AG08396 (cell line): ENCODE data around the gene LNX2.
A peak's percentile ranks its signal among the peaks of the same experiment; 100 is the strongest.

ENCODE experiments used
- DNase-seq: peaks from one replicate; pipeline ENCODE4 v3.0.0; 2012; ENCODE audit warnings: low spot score, mixed read lengths

LNX2 gene

GRCh38 chr13:27559719-27560118, 60.6 kb downstream of the LNX2 start:
- no peak for DNase-seq

DNA sequence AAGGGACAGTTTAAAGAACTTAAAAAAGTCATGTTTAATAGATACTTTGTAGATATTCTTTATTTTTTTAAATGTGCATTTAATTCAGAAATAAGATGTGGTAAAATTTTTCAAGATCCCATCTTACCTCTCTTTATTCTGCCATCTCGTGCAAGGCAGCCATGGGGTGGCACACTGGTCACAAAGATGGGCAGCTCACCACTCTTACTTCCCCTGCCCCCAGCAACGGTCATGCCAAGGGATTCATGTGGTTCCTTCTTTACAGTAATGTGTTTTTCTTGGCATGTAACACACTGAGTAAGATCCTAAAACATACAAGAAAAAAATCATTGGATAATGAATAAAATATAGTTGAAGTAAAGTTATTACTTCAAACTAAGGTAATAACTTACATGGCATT, 64.2 kb downstream of the LNX2 start:
- DNase-seq: peak; percentile 19

DNA sequence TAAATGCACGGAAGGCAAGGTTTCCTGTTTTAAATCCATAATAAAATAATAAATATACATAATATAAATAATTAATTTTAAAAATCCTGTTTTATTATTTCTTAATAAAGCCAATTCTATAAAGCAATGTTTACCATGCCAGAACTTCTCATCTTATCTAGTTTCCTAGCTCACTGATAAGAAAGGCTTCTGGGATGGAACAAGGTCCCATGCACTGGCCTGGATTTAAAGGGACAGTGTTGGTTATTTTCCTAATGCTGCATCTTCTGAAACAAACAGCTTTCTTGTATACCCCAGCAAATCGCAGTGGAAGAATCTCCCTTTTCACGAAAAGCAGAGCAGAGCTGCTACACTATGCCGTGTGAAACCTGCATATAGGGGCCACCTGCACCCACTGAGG, 68.8 kb downstream of the LNX2 start:
- no peak for DNase-seq

DNA sequence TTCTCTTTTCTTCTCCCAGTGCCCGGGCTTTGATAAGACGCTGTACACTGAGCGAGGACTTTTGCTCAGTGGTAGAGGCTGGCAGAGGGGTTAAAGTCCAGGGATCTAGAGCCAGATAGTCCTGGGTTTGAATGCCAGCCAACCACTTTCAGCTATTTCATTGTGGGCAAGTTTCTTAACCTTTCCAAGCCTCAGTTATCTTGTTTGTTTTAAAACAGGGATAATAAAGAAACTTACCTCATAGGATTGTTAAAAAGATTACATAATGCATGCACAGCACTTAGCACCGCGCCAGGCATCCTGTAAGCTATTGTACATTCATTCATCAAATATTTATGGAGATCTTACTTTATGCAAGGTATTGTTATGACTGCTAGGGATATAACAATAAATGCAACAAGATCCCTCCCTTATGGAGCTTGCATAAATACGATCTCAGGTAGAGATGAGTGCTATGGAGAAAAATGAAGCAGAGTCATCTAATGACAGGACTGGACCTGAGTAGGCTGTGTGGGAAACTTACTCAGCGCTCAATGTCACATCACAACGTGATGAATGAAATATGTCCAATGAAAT, 70.8 kb downstream of the LNX2 start:
- DNase-seq: no peak

- no peak for DNase-seq
Measured at GRCh38 chr13:27542220-27542619, 78.1 kb downstream of the LNX2 start.

- DNase-seq: no peak
Measured at GRCh38 chr13:27541386-27541785, 78.9 kb downstream of the LNX2 start.

DNA sequence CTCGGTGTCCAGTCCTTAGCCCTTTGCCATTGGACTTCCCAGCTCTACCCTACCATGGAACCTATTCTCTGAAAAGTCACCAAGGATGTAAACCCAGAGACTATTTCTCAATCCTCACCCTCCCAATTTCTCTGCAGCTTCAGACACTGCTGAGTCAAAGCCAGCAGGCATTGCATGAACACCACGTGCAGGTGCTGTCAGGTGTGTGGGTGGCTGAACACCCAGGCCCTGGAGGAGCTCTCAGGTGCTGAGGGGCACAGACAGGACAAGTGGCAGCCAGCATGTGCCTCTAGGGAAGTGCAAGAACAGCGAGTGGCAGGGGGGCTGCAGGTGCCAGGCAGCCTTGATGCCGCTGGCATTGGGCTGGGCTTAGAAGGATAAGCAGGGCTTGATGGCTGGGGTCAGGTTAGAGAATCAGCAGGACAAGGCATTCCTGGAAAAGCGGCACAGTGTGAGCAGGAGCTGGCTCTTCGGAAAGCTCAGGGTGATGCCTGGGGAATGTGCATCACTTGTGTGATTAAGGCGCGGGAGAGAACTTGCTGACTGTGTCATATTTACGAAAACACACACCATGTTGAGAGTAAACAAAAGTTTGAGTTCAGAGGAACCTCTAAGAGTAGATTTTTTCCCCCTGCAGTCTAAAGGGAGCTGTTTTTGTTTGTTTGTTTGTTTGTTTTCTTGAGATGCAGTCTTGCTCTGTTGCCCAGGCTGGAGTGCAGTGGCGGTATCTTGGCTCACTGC, 83.8 kb downstream of the LNX2 start:
- no peak for DNase-seq

GRCh38 chr13:27535546-27535945, 84.8 kb downstream of the LNX2 start:
- DNase-seq: no peak

DNA sequence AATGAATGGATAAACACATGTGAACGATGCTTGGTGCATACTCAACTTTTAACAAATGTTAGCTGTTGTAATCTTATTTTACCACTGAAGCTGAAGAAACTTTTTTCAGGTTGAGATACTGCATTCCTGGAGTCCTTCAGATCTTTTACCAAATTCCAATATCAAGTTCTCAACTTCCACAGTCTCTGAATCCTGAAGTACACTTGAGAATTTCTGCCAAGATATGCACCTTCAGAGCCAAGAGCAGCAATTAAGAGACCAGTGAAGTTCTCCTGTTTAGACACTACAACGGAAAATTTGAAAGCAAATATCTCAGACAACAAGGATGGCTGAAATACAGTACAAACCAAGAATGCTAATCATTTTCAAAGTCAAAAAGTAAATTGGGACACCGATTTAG, 85.3 kb downstream of the LNX2 start:
- DNase-seq: no peak

DNA sequence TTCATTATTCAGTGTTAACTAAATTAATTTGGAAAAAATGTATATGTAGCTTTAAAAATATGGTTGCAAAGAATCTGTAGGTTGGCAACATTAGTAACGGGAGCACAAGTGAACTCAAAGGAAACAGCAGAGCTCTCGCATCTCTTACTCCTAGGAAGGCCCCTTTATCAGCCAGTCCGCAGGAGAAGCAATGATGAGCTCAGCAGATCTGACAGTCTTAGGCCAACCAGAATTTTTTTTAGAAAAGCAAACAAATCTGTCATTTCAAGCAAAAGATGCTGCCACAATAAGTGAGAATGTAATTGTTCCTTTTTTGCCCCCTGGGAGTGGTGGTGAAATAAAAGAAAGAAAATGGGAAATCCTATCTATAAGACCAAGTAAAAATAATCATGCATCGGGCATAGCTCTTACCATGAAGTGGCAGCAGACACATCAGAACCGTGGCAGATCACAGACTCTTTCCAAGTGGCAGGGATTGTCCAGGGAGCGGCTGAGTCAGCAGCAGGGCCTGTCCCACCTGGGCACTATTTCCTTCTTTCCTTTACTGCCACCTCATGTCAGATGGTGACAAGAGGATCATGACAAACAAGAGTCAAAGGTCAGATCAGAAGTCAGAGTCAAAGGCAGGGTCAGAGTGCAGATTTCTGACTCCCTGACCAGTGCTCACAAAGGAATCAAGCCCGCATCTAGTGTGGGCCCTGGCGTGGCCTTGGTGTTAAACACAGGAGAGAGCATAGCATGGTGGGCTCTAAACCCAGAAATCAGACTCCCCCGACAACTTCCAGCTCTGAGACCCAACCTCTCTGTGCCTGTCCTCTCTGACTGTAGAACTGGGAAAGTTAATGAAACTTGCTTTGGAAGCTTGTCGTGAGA, 86.0 kb downstream of the LNX2 start:
- DNase-seq: no peak

DNA sequence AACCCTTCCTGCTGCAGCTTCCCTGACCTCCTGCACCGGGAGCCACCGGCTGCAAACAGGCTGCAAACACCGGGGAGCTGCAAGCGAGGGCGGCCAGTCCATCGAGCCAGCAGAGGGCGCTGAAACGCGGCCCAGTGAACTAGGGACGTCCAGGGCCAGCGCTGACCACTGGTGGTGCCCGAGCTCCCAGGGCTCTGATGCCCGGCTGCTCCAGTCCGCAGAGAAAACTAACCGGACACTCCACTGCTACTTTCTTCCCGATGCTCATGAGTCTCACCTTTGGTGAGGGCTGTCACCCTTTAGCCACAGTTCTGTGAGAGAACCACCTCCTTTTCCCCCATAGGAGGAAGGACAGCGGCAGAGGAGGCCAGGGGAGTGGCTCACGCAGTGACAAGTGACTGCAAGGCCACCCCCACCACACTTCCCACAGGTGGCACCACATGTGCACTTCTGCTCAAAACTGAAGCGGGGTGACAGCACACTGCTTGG, 87.1 kb downstream of the LNX2 start:
- DNase-seq: peak; percentile 89

- no peak for DNase-seq
Measured at GRCh38 chr13:27528908-27529307, 91.4 kb downstream of the LNX2 start.

- no peak for DNase-seq
Measured at GRCh38 chr13:27526516-27526915, 93.8 kb downstream of the LNX2 start.

GRCh38 chr13:27524981-27525975, 95.1 kb downstream of the LNX2 start:
- DNase-seq: no peak

GRCh38 chr13:27523346-27524073, 96.8 kb downstream of the LNX2 start:
- DNase-seq: no peak

- no peak for DNase-seq
Measured at GRCh38 chr13:27522847-27523246, 97.5 kb downstream of the LNX2 start.

DNA sequence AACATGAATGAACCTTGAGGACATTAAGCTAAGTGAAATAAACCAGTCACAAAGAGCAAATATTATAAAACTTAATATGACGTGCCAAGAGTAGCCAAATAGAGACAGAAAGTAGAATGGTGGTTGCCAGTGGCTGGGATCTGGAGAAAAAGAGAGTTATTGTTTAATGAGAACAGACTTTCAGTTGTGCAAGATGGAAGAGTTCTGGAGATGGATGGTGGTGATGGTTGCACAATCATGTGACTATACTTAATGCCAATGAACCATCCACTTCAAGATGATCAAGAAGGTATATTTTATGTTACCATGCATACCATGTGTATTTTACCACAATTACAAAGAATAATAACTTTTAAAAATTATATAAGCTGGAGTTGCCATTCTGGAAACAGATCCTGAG, 104.2 kb downstream of the LNX2 start:
- no peak for DNase-seq

- DNase-seq: no peak
Measured at GRCh38 chr13:27510082-27510481, 110.2 kb downstream of the LNX2 start.

DNA sequence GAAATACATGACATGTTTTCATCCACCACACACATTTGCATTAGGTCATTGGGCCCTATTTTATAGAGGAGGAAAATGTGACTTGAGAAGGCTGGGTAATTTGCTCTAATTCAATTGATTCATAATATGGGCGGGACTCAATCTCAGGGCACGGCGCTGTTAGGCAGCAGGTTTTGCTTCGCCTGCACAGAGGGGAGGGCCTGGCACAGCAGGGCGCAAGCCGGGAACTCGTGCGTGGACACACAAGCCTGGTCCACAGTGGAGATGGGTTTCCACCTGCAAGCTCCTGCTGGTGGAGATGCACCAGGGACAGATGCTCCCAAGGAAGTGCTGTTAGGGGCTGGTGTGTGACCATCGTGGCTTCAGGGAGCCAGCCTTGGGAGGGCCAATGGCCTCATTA, 111.5 kb downstream of the LNX2 start:
- no peak for DNase-seq

DNA sequence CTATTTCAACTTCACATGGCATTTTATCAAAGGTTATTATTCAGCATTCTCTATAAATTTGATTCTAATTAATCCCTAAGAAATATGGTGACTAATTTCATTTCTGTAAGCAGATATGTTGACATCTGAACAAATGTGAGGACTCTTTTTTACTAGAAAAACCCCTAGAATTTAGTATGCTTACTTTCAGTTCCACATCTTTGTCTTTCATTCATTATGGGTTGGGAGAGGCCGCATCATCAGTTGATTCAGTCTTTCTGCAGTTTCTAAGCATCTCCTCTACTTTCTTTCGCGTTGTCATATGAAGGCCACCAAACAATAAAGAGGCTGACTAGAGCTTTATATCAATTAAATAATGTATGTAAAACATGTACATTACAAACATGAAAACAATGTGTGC, 114.5 kb downstream of the LNX2 start:
- no peak for DNase-seq

- no peak for DNase-seq
Measured at GRCh38 chr13:27504868-27505194, 115.5 kb downstream of the LNX2 start.
